ENCODE results near the gene OR1F1. TPM values are rescaled to one million over a fixed set of nuclear protein-coding genes. Genes with fewer than 3 reads are reported as not detected.

Gene OR1F1
- polyA plus RNA-seq, 1 of the 3 experiments (the other 2 are of a cell fraction) = 0.71 TPM

DNA sequence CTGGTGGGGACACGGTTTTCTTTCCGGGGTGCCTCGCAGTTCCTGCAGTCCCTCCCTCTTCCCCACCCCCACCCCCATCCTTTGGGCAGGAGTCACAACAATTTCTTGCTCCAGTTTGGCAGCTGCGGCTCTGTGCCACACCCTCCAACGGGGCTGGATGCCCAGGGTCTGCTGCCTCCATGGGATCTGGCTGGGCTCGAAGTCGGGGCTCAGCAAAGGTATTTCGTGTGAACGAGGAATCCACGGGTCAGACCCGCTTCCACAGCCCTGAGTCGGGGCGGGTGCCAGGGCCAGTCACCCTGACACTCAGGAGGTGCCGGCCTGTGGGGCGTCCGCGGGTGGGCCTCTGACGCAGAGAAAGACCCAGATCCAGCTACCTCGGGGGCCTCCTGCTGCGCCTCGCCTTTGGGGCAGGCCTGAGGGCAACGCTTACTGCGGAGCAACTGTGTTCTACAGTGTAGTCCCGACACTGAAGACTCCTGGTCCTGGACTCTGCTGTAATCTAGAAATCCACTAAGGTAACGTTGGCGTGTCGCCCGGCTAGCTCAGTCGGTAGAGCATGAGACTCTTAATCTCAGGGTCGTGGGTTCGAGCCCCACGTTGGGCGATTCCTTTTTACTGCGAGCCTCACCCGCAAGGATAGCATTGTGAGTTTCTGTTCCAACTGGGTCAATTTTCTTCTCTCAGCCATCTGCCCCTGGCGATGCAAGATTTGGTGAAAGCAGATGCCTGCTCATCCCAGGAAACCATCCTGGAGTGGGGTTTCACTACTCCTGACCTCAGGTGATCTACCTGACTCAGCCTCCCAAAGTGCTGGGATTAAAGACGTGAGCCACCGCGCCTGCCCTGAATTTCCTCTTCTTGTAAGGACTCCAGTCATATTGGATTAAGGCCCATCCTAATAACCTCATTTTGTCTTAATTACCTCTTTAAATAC lies 12.6 kb upstream of the OR1F1 start:
- no peaks in the 10 kb centered on the region for H4K20me1 ChIP-seq (ENCODE audit: insufficient read depth)
- H2AFZ ChIP-seq (ENCODE audit: low read depth) = no peak overlapping the region; the same call in 1 of the 2 replicates
- H3K9me3 ChIP-seq = no peaks in the 10 kb centered on the region
- H3K36me3 ChIP-seq (replicated peaks in 1 of 2; ENCODE audit: control insufficient read depth in 1 of 2, insufficient read depth in 2 of 2, low read length in 1 of 2) = no peaks in the 10 kb centered on the region
- H3K27me3 ChIP-seq (ENCODE audit: insufficient read depth) = peaks cover 93% of the 10 kb centered on the region
- no peaks in the 10 kb centered on the region for H3K9me2 ChIP-seq
- no peak for DNase-seq
- H3K4me1 ChIP-seq (ENCODE audit: control insufficient read depth in 1 of 2, insufficient read depth in 2 of 2, low read depth in 1 of 2, low read length in 1 of 2) = peaks cover 0 to 5% of the 10 kb centered on the region in 2 experiments; a peak in 1 of 4 replicates
- TF ChIP-seq NFIC (IDR thresholded peaks at IDR 0.05; ENCODE audit: borderline replicate concordance) (0 out of 2 replicates have a peak, but pooled peaks have one; percentile 4), TEAD4 (IDR thresholded peaks at IDR 0.05; ENCODE audit: borderline replicate concordance, insufficient read depth) (peak; percentile 68), MEF2A (IDR thresholded peaks at IDR 0.05; ENCODE audit: borderline replicate concordance, low read depth) (no peak), FOSL2 (IDR thresholded peaks at IDR 0.05; ENCODE audit: borderline replicate concordance, low read depth) (peak; percentile 41; the same call in 1 of the 2 replicates)
- ChIA-PET CTCF (interaction anchor here (0.8 to 1.6 kb wide), 3 partner anchors 9 to 116 kb away, joined by 3 to 8 read pairs (median 3); no protein-coding TSS in a partner anchor), POLR2A (no interaction called here)
- peak overlapping the region; percentile 29 to 36; a peak in 3 of 4 replicates for H3K4me3 ChIP-seq (ENCODE audit: low read depth in 2 of 2, low read length in 1 of 2)
- WGBS (ENCODE audit: low lambda C conversion rate) = 10% methylated on average over 25 of the region's 39 CpGs
- H3K9ac ChIP-seq = no peak overlapping the region
- H3K4me2 ChIP-seq = 0 out of 2 replicates have a peak overlapping the region, but pooled peaks have one; percentile 25
- H3F3A ChIP-seq (replicated peaks; ENCODE audit: insufficient read depth) = peaks cover 12% of the 10 kb centered on the region
- H3K27ac ChIP-seq (ENCODE audit: low read depth in 2 of 2, low read length in 1 of 2) = no peak overlapping the region
- no peaks in the 10 kb centered on the region for H3K79me2 ChIP-seq (ENCODE audit: insufficient read depth)

DNA sequence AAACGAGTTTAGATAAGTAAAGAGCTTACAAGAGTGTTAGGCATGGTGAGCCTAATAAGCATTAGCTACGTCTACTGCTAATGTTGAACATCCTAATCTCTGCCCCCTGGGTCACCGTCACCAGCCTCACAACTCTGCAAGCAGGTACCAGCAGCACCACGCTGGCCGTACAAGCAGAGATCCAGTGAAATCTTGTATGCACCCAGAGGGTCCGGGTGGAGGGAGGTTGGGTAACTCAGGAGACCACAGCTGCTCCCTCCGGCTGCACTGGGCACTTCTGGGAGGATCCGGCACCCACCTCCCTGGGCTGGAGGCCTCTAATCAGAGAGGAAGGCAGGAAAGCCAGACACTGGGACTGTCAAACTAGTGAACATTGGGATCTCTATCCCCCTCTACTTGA lies 8.4 kb upstream of the OR1F1 start:
- Histone ChIP-seq H3K4me3 (ENCODE audit: low read depth in 2 of 2, low read length in 1 of 2) (no peak overlapping the region), H3K79me2 (ENCODE audit: insufficient read depth) (no peaks in the 10 kb centered on the region), H3K4me2 (no peak overlapping the region), H3K27ac (ENCODE audit: low read depth in 2 of 2, low read length in 1 of 2) (no peak overlapping the region), H3K9ac (no peak overlapping the region), H3K36me3 (replicated peaks in 1 of 2; ENCODE audit: control insufficient read depth in 1 of 2, insufficient read depth in 2 of 2, low read length in 1 of 2) (no peaks in the 10 kb centered on the region), H3K4me1 (ENCODE audit: control insufficient read depth in 1 of 2, insufficient read depth in 2 of 2, low read depth in 1 of 2, low read length in 1 of 2) (peaks cover 0 to 11% of the 10 kb centered on the region in 2 experiments; a peak in 1 of 4 replicates), H3K9me2 (no peaks in the 10 kb centered on the region), H3K27me3 (ENCODE audit: insufficient read depth) (peaks cover 87% of the 10 kb centered on the region), H3F3A (replicated peaks; ENCODE audit: insufficient read depth) (peaks cover 14% of the 10 kb centered on the region), H2AFZ (ENCODE audit: low read depth) (no peak overlapping the region), H4K20me1 (ENCODE audit: insufficient read depth) (no peaks in the 10 kb centered on the region), H3K9me3 (no peaks in the 10 kb centered on the region)
- POLR2A ChIA-PET = no interaction called here
- no peak for DNase-seq
- no peak for TF ChIP-seq FOSL2 (IDR thresholded peaks at IDR 0.05; ENCODE audit: borderline replicate concordance, low read depth)
- TF ChIP-seq, protein P1, sequence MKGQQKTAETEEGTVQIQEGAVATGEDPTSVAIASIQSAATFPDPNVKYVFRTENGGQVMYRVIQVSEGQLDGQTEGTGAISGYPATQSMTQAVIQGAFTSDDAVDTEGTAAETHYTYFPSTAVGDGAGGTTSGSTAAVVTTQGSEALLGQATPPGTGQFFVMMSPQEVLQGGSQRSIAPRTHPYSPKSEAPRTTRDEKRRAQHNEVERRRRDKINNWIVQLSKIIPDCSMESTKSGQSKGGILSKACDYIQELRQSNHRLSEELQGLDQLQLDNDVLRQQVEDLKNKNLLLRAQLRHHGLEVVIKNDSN (IDR thresholded peaks at IDR 0.05; ENCODE audit: borderline replicate concordance, low read depth) = no peak
- TF ChIP-seq JUND (IDR thresholded peaks at IDR 0.05) = no peak
- TF ChIP-seq, protein P2, sequence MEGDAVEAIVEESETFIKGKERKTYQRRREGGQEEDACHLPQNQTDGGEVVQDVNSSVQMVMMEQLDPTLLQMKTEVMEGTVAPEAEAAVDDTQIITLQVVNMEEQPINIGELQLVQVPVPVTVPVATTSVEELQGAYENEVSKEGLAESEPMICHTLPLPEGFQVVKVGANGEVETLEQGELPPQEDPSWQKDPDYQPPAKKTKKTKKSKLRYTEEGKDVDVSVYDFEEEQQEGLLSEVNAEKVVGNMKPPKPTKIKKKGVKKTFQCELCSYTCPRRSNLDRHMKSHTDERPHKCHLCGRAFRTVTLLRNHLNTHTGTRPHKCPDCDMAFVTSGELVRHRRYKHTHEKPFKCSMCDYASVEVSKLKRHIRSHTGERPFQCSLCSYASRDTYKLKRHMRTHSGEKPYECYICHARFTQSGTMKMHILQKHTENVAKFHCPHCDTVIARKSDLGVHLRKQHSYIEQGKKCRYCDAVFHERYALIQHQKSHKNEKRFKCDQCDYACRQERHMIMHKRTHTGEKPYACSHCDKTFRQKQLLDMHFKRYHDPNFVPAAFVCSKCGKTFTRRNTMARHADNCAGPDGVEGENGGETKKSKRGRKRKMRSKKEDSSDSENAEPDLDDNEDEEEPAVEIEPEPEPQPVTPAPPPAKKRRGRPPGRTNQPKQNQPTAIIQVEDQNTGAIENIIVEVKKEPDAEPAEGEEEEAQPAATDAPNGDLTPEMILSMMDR (IDR thresholded peaks at IDR 0.05) = no peak
- TF ChIP-seq, protein P3, sequence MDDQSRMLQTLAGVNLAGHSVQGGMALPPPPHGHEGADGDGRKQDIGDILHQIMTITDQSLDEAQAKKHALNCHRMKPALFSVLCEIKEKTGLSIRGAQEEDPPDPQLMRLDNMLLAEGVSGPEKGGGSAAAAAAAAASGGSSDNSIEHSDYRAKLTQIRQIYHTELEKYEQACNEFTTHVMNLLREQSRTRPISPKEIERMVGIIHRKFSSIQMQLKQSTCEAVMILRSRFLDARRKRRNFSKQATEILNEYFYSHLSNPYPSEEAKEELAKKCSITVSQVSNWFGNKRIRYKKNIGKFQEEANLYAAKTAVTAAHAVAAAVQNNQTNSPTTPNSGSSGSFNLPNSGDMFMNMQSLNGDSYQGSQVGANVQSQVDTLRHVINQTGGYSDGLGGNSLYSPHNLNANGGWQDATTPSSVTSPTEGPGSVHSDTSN (IDR thresholded peaks at IDR 0.05) = no peak
- no peak for TF ChIP-seq RXRA (IDR thresholded peaks at IDR 0.05; ENCODE audit: borderline replicate concordance, low read depth)
- no peak for TF ChIP-seq FOXJ3 (CRISPR knock-in tag; IDR thresholded peaks at IDR 0.05)
- no peak for TF ChIP-seq SMC3 (IDR thresholded peaks at IDR 0.05; ENCODE audit: low read depth, low read length)
- no peak for TF ChIP-seq NRF1 (IDR thresholded peaks at IDR 0.05; ENCODE audit: low read depth, low read length)
- TF ChIP-seq EP300 (IDR thresholded peaks at IDR 0.05; ENCODE audit: borderline replicate concordance in 1 of 2, low read depth in 1 of 2, low read length in 1 of 2) = no peak
- TF ChIP-seq RAD21 (IDR thresholded peaks at IDR 0.05; ENCODE audit: low read length) = no peak
- TF ChIP-seq, protein P4, sequence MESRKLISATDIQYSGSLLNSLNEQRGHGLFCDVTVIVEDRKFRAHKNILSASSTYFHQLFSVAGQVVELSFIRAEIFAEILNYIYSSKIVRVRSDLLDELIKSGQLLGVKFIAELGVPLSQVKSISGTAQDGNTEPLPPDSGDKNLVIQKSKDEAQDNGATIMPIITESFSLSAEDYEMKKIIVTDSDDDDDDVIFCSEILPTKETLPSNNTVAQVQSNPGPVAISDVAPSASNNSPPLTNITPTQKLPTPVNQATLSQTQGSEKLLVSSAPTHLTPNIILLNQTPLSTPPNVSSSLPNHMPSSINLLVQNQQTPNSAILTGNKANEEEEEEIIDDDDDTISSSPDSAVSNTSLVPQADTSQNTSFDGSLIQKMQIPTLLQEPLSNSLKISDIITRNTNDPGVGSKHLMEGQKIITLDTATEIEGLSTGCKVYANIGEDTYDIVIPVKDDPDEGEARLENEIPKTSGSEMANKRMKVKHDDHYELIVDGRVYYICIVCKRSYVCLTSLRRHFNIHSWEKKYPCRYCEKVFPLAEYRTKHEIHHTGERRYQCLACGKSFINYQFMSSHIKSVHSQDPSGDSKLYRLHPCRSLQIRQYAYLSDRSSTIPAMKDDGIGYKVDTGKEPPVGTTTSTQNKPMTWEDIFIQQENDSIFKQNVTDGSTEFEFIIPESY (IDR thresholded peaks at IDR 0.05; ENCODE audit: borderline replicate concordance, low read depth) = no peak
- no peak for TF ChIP-seq FOXM1 (IDR thresholded peaks at IDR 0.05; ENCODE audit: low read depth)
- TF ChIP-seq TAF1 (IDR thresholded peaks at IDR 0.05; ENCODE audit: borderline replicate concordance, low read depth, low read length) = no peak
- TF ChIP-seq GABPA (IDR thresholded peaks at IDR 0.05; ENCODE audit: low read depth) = no peak
- TF ChIP-seq, protein P5, sequence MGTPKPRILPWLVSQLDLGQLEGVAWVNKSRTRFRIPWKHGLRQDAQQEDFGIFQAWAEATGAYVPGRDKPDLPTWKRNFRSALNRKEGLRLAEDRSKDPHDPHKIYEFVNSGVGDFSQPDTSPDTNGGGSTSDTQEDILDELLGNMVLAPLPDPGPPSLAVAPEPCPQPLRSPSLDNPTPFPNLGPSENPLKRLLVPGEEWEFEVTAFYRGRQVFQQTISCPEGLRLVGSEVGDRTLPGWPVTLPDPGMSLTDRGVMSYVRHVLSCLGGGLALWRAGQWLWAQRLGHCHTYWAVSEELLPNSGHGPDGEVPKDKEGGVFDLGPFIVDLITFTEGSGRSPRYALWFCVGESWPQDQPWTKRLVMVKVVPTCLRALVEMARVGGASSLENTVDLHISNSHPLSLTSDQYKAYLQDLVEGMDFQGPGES (IDR thresholded peaks at IDR 0.05; ENCODE audit: low read depth, low read length) = no peak
- CTCF ChIA-PET = interaction anchor here (0.6 to 0.9 kb wide), 2 partner anchors 29 to 34 kb away, joined by 3 read pairs; no protein-coding TSS in a partner anchor
- WGBS (ENCODE audit: low lambda C conversion rate) = 23% methylated on average over 6 of the region's 8 CpGs
